B cell (primary cell): Measurements from ENCODE around the gene GJA9.

ENCODE experiments used
- CTCF ChIP-seq: fragments of 200-600 bp; IDR thresholded peaks from one replicate; pipeline ENCODE4 v1.8.0; 2022; ENCODE audit warnings: antibody characterized with exemption, mild to moderate bottlenecking
- EZH2 ChIP-seq: IDR thresholded peaks from 2 replicates; pipeline ENCODE4 v1.6.1; 2012; ENCODE audit warnings: borderline replicate concordance, low read depth, mild to moderate bottlenecking, moderate library complexity, low read length; ENCODE audit not compliant: insufficient read depth, poor library complexity, severe bottlenecking

DNA sequence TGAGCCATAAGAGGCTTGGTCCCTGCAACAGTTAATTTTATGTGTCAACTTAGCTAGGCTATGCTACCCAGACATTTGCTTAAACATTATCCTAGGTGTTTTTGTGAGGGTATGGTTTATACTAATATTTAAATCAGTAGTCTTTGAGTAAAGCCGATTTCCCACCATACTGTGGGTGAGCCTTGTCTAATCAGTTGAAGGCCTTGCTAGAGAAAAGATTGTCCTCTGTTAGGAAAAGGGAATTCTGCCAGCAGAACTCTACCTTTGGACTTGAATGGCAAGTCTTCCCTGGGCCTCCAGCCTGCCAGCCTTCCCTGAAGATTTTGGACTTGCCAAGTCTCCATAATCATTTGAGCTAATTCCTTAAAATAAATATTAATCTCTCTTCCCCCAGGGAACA is 36.4 kb upstream of the GJA9 start:
- TF ChIP-seq EZH2 = no peak
- TF ChIP-seq CTCF = no peak
